Endothelial cell (in vitro differentiated cells): ENCODE data around the gene COX7A1. TPM values are rescaled to one million over a fixed set of nuclear protein-coding genes. Genes with fewer than 3 reads are reported as not detected.

ENCODE experiments used
- DNase-seq: peaks from one replicate; pipeline ENCODE4 v3.0.0; 2021; ENCODE audit warnings: low spot score
- H3K27ac Mint-ChIP-seq: one replicate; pipeline ENCODE4 v1.8.0; 2021; ENCODE audit warnings: mixed read lengths, inconsistent platforms; ENCODE audit not compliant: unreplicated experiment
- H3K27me3 Mint-ChIP-seq: one replicate; pipeline ENCODE4 v1.8.0; 2021; ENCODE audit warnings: mild to moderate bottlenecking, moderate library complexity, mixed read lengths, inconsistent platforms; ENCODE audit not compliant: unreplicated experiment
- H3K36me3 Mint-ChIP-seq: one replicate; pipeline ENCODE4 v1.8.0; 2021; ENCODE audit warnings: mild to moderate bottlenecking, low read depth, mixed read lengths, inconsistent platforms; ENCODE audit not compliant: unreplicated experiment
- H3K4me1 Mint-ChIP-seq: one replicate; pipeline ENCODE4 v1.8.0; 2021; ENCODE audit warnings: mild to moderate bottlenecking, mixed read lengths, inconsistent platforms; ENCODE audit not compliant: unreplicated experiment
- H3K4me3 Mint-ChIP-seq: one replicate; pipeline ENCODE4 v1.8.0; 2021; ENCODE audit warnings: mild to moderate bottlenecking, mixed read lengths, inconsistent platforms; ENCODE audit not compliant: unreplicated experiment
- H3K9me3 Mint-ChIP-seq: one replicate; pipeline ENCODE4 v1.8.0; 2021; ENCODE audit warnings: mixed read lengths, inconsistent platforms; ENCODE audit not compliant: unreplicated experiment
- CTCF ChIP-seq: fragments of 200-600 bp; sonication (generic); IDR thresholded peaks from one replicate; pipeline ENCODE4 v1.5.0; 2021; ENCODE audit warnings: antibody characterized with exemption; ENCODE audit not compliant: unreplicated experiment
- total RNA-seq: library from RNA; stranded (reverse); fragmentation: NEBNext Ultra II Directional; extraction: Animal tissue kit (Norgen Biotek cat#: 25700); gene quantifications from one replicate; pipeline ENCODE4 v1.2.1, GENCODE V29; 2021; ENCODE audit not compliant: unreplicated experiment

The COX7A1 gene
- total RNA-seq, 1 donor from 2014 or later: 5.2 TPM

- no peak overlapping the region for H3K4me3 Mint-ChIP-seq
- no peaks in the 10 kb centered on the region for H3K4me1 Mint-ChIP-seq
- no peak for TF ChIP-seq CTCF
- H3K27me3 Mint-ChIP-seq: peaks cover 1% of the 10 kb centered on the region
- peaks cover 14% of the 10 kb centered on the region for H3K36me3 Mint-ChIP-seq
- H3K27ac Mint-ChIP-seq: no peak overlapping the region
- no peak for DNase-seq
- no peaks in the 10 kb centered on the region for H3K9me3 Mint-ChIP-seq
Measured at GRCh38 chr19:36163813-36164212, 11.6 kb upstream of the COX7A1 start.

- Mint-ChIP-seq H3K4me3 (no peak overlapping the region), H3K4me1 (peaks cover 11% of the 10 kb centered on the region), H3K9me3 (no peaks in the 10 kb centered on the region), H3K27ac (peak overlapping the region; percentile 48), H3K27me3 (peaks cover 8% of the 10 kb centered on the region), H3K36me3 (peaks cover 16% of the 10 kb centered on the region)
- TF ChIP-seq CTCF: no peak
- DNase-seq: no peak
Measured at GRCh38 chr19:36160821-36161596, 8.8 kb upstream of the COX7A1 start.

- no peak for TF ChIP-seq CTCF
- peaks cover 32% of the 10 kb centered on the region for H3K36me3 Mint-ChIP-seq
- no peak overlapping the region for H3K4me3 Mint-ChIP-seq
Measured at GRCh38 chr19:36153126-36153525, 879 bp upstream of the COX7A1 start.

GRCh38 chr19:36152019-36152351 is 262 bp downstream of the COX7A1 start:
- peaks cover 38% of the 10 kb centered on the region for H3K36me3 Mint-ChIP-seq
- H3K4me1 Mint-ChIP-seq: peaks cover 21% of the 10 kb centered on the region
- no peak for TF ChIP-seq CTCF
- H3K4me3 Mint-ChIP-seq: peak overlapping the region; percentile 51
- H3K27me3 Mint-ChIP-seq: peaks cover 10% of the 10 kb centered on the region
- H3K9me3 Mint-ChIP-seq: no peaks in the 10 kb centered on the region
- DNase-seq: no peak
- H3K27ac Mint-ChIP-seq: no peak overlapping the region

More at GRCh38 chr19:36153126-36153525, 879 bp upstream of the COX7A1 start:
- DNase-seq: no peak
- no peak overlapping the region for H3K27ac Mint-ChIP-seq
- peaks cover 9% of the 10 kb centered on the region for H3K27me3 Mint-ChIP-seq
- peaks cover 22% of the 10 kb centered on the region for H3K4me1 Mint-ChIP-seq
- no peaks in the 10 kb centered on the region for H3K9me3 Mint-ChIP-seq
